GM19324 (cell line): ENCODE results near the gene TMEM220.
A peak's percentile ranks its signal among the peaks of the same experiment; 100 is the strongest.
"Not testable (repeated sequence)": the region's sequence is repeated elsewhere in the genome, so short reads cannot be mapped to it uniquely, and the experiment has no call there.

Experiments
- ATAC-seq: cut with Tn5 transposase; IDR thresholded peaks from one replicate; pipeline ENCODE4 v1.9.1; 2021; ENCODE audit warnings: mild to moderate bottlenecking, moderate library complexity; ENCODE audit not compliant: unreplicated experiment, low FRiP score

TMEM220 gene

DNA sequence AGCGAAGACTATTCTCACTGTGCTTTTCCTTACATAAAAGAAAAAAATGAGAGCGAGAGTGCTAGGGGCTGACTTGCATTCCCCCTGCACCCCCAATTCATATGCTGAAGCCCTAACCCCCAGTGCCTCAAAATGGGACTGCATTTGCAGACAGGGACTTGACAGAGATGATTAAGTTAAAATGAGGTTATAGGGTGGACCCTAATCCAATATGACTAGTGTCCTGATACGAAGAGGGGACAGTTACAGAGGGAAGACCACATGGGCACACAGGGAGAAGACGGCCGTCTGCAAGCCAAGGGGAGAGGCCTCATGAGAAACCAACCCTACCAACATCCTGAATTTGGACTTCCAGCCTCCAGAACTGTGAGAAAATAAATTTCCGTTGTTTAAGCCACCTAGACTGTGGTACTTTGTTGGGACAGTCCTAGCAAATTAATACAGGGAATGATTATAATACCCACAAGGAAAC is 1.6 kb upstream of the TMEM220 start:
- ATAC-seq = no peak

GRCh38 chr17:10730247-10730646 is 424 bp upstream of the TMEM220 start:
- not testable (repeated sequence) for ATAC-seq

DNA sequence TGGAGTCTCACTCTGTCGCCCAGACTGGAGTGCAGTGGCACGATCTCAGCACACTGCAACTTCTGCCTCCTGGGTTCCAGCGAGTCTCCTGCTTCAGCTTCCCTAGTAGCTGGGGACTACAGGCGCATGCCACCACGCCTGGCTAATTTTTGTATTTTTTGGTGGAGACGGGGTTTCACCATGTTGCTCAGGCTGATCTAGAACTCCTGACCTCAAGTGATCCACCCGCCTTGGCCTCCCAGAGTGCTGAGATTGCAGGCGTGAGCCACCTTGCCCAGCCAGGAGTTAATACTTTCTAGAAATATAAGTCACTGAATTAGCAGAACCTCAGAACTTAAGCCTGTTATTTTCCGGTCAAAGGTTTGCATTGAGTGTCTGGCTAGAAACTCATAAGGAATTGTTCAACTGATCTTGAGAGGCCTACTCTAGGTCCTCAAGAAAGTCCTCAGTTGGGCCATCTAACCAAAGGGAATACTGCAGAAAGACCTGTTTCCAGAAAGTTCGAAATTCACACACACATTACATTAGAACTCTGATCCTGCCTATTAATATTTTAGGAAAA is 1.4 kb downstream of the TMEM220 start:
- ATAC-seq = no peak

DNA sequence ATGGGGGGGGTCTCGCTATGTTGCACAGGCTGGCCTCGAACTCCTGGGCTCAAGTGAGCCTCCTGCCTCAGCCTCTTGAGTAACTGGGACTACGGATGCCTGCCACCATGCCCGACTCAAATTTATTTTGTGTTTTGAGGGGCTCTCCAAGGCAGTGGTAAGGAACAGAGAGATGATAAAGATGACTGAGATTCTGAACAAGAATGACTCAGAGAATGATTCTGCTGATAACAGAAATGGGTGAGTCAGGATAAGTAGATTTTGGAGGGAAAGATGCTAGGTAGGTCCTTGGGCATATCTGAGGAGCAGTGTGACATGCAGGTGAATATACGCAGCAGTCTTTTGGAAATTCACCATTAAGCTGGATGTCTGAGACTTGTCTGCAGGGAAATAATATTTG is 2.6 kb downstream of the TMEM220 start:
- no peak for ATAC-seq

DNA sequence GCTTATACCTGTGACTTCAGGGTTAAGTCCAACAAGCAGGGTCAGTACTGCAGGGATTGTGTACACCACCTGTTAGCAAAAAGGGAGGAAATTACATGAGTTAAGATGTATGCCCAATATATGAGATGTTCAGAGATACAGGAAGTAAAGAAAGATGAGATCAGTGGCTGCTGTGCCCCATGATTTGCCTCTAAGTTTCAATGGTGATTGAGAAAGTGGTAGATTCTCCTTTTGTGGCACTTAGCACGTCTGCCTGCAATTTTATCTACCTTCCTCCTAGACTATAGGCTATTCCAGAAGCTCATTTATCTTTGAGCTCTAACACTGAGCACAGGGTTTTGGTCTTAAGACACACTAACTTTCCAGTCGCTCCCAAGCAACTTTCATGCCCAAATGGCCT is 3.6 kb downstream of the TMEM220 start:
- no peak for ATAC-seq

DNA sequence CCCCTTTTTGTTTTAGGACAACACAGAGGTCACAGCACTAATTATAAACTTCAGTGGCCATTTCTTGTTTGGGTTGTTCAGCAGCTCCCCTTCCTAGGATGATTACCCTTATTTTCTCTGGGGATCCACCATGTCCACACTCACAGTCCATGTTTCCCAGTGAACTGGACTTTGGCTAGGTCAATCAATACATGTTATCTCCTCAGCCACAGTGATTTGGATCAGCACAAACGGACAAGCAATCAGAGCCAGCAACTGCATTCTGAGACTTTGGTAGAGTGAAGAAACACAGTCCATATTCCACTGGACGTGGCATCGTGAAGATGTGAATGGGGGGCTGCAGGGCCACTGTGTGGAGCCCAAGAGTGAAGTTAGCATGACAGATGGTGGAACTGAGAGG is 4.6 kb downstream of the TMEM220 start:
- ATAC-seq = no peak

- ATAC-seq = no peak
Measured at GRCh38 chr17:10724546-10725195, 5.2 kb downstream of the TMEM220 start.

DNA sequence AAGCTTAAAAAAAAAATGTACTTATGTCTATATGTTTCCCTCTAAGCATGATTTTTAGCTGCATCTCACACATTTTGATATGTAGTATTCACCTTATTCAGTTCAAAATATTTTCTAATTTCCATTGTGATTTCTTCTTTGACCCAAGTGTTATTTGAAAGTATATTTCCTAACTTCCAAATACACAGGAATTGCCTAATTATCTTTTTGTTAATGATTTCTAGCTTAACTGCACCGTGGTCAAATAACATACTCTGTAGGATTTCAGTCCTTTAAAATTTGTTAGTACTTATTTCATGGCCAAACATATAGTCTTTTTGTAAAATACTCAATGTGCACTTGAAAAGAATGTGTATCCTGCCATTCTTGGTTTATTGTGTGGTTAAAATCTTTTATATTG is 11.3 kb downstream of the TMEM220 start:
- ATAC-seq = no peak

DNA sequence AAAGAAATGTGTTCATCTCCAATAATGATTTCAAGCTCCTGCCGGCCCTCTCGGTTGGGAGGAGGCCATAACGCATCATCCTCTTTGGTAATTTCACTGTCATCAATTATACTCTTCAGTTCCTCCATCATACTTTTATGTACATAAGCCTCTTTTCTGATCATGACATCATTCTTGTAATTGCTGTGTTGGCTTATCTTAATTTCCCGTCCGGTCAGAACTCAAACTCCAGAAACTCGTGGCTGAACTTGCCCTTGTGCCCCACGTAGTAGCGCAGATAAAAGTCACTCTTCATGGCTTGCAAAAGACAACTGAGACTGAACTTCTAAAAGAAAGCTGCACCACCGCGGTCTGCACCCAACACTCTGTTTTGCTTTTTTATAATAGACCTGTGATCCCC is 13.6 kb downstream of the TMEM220 start:
- no peak for ATAC-seq

- ATAC-seq = no peak
Measured at GRCh38 chr17:10713318-10713717, 16.5 kb downstream of the TMEM220 start.

DNA sequence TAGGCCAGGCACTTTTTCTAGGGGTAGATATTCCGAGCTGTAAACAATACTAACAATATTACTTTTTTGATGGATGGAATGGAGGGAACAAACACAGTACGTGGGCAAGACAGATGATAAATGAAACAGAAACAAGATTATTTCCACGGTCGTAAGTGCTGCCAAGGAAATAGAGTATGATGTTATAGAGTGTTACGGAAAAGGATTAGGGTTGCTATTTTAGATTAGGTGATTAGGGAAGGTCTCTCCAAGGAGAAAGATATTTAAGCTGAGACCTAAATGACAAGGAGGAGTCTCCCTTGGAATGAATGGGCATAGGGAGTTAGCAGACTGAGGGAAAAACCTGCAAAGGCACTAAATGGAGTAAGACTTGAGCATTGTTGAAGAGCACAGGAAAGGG is 24.1 kb downstream of the TMEM220 start:
- ATAC-seq = no peak

DNA sequence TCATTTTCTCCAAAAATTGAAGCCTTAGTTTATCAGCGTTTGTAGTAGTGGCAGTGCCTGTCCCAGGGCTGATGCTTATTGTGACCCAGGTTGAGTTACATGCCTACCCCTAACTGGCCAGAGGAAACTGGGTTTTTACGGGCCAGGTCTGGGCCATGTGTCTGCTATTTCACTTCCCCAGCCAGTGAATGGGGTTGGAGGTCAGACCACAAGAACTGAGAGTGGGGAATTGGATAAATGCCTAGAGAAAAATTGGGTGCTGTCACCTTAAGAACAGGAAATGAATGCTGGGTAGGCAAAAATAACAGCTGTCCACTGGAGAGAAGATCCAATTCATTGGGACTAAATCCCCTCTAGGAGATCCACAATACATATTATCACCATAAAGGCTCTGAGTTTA is 27.2 kb downstream of the TMEM220 start:
- ATAC-seq = no peak

GRCh38 chr17:10699856-10700255 is 30.0 kb downstream of the TMEM220 start:
- no peak for ATAC-seq

GRCh38 chr17:10698096-10698818 is 31.6 kb downstream of the TMEM220 start:
- ATAC-seq = no peak

DNA sequence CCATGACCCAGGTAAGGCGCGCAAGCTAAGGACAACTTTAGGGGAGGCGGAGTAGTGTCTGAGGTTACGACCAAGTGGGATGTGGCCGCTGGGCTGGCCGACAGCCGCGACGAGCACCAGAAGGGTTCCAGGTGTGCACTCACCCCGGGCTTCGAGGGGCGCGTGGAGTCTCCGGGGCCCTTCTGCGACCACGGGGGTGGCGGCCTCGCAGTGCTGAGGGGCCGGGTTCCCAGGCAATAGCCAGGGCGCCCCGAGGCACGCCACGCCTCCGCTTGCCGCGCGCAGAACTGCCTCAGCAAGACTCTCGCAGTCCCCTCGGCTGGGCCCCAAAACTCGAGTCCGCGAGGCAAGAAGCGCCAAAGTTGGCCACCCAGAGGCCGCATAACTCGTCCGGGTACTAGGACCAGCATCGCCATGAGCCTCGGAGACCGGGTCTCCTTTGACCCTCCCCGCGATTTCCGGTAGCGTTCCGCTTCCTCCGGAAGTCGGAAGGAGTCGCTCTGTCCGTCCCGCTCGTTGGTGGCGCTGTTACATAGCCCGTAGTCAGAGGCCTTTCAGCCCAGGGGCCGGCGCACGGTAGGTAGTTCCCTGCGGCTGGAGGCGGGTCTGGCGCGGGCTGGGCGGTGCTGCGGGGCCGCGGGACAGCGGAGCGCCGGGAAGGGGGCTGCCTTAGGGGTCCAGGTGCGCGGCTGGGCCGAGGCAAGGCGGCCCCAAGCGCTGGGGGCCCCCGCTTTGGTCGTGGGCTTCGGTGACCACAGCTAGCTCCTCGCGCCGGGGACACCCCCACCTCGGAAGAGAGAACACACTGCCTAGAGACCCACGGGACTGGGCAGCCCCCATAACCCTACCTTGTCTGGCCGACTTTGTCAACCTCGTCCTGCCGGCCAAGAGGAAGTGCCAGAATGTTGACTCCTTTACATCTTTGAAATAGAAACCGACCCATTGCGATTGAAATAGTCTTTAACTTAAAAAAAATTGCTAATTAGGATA is 32.4 kb downstream of the TMEM220 start, which contains the start of the genes ADPRM and SCO1:
Gene ADPRM (plus strand): TSS at position 503 of the 990 bp plus-strand sequence. CDS start 7,333 bp downstream, outside the sequence.
Gene SCO1 (minus strand): TSS at position 442 of the 990 bp plus-strand sequence. CDS start 26 bp downstream, at position 416.
- ATAC-seq = peak; percentile 98

DNA sequence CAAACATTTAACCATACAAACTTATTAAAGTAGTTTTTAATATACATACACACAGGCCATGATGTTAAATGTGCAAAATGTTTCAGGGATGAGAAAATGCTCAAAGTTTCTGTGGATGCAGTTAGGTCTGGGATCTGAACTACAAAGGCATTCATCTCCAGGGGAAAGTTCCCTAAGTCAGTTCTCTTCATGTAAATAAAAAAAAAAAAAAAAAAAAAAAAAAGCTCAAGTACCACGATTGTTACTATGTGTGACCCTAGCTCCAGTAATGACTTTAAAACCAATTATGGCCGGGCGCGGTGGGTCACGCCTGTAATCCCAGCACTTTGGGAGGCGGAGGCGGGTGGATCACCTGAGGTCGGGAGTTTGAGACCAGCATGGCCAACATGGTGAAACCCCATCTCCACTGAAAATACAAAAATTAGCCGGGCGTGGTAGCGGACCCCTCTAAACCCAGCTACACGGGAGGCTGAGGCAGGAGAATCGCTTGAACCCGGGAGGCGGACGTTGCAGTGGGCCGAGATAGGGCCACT is 33.9 kb downstream of the TMEM220 start:
- ATAC-seq = not testable (repeated sequence)

GRCh38 chr17:10687499-10687898 is 42.3 kb downstream of the TMEM220 start:
- no peak for ATAC-seq

DNA sequence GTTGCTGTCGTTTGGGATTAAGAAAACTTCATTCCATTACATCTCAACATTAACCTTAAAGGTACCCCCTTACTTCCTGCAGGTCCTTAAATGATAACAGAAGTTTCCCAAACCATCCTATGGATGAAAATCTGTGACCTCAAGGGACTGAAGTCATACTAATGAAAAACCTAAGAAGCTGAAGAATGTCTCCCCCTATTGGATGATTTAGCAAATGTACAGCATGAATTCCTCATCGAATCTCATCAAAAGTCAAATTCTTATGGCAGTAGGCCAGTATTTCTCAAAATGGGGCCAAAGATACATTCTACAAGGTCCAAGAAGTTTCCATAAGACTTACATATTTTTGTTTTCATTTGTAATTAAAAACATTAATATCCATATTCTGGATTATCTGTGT is 46.0 kb downstream of the TMEM220 start:
- no peak for ATAC-seq

GRCh38 chr17:10681866-10682446 is 47.9 kb downstream of the TMEM220 start:
- no peak for ATAC-seq

DNA sequence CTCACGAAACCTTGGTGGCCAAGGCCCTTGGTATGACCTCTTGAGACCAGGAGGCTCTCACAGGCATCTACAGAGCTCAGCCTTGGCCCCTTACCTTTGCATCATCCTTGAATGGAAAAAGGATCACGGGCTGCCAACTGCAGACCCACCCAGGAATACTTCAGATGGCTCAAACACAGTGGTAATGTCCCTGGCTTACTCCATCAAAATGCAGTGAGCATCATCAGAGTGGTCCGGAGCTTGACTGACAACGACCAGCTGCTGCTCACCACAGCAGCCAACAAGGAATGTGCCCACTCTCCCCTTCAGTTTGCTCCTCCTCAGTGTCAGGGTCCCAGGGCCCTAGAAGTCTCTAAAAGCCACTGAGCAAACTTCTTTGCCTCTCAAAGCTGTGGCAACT is 55.1 kb downstream of the TMEM220 start:
- ATAC-seq = no peak
